ENCODE data around the gene ANXA2.

Gene ANXA2

GRCh38 chr15:60386615-60387014 is 11.2 kb downstream of the ANXA2 start:
- DNase-seq = no peak

GRCh38 chr15:60385620-60386552 is 11.9 kb downstream of the ANXA2 start:
- DNase-seq = no peak

GRCh38 chr15:60384526-60385126 is 13.2 kb downstream of the ANXA2 start:
- DNase-seq = no peak

- no peak for DNase-seq
Observed at GRCh38 chr15:60384053-60384452, 13.7 kb downstream of the ANXA2 start.

GRCh38 chr15:60382773-60383674 is 14.8 kb downstream of the ANXA2 start:
- no peak for DNase-seq

DNA sequence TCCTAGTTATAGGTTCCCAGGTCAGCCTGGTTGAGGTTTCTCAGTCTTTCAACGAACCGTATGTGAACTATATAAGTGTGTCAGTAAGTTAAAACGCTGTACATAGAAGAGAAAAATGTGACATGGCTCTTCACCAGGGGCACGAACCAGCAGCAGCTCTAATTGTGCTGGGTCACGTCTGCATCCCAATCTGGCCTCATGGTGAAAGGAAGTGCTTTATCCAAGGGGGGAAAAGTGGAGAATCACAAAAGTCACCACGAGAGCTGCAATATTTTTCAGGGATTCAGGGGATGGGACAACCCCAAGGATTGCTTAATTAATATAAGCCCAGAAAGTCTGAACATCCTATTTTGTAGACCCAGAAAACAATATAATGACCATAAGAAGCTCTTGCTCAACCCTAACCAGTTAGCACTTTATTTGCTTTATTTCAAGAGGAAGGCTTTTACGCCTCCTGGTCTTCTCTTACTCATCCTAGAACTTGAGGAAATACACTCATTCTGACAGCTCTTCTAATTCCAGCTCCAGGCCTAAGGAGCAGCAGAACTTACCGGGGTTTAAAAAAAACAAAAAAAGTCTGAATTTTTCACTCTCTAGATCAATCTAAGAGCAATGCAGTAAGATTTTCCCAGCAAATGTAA is 16.5 kb downstream of the ANXA2 start:
- DNase-seq = no peak

DNA sequence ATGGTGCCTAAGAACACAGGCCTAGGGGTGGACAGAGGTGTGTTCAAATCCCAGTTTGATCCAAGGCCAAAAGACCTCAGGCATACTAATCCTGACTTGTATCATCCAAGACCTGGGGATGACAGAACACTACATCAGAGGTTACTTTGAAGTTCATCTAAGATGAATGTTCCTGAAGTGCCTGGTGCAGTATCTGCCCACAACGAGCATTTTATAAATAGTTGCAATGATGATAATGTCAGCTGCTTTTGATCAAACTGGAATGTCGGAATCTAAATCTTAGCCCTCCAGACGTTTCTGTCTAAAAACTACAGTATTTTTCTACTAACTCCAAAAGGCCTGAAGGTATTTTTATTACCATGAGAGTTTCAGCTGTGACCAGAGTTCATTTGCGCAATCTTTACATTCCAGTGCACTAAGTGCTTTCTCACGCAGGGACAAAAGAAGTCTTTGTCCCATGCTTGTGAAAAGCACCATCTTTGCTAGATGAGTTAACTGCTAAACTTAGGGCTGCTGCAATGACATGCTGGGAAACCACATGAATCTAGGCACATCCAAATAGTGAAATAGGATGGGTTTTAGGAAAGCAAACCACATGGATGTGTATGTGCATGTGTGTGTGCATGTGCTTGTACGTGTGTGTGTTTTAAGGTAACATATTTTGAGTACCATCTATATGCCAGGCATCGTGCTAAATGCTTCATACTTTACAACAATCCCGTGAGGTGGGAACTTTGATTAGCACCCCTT is 18.1 kb downstream of the ANXA2 start:
- no peak for DNase-seq

DNA sequence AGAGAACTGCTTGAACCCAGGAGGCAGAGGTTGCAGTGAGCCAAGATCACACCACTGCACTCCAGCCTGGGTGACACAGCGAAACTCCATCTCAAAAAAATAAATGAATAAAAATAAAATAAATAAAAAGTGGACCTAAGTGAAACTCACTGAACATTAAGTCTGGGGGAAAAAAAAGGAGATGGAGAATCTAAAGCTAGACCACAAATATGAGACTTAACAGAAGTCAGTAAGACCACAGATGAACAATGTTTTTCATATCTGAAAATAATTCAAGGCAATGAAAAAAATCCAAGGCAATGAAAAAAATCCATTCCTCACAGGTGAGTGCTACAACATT is 18.6 kb downstream of the ANXA2 start:
- DNase-seq = no peak

DNA sequence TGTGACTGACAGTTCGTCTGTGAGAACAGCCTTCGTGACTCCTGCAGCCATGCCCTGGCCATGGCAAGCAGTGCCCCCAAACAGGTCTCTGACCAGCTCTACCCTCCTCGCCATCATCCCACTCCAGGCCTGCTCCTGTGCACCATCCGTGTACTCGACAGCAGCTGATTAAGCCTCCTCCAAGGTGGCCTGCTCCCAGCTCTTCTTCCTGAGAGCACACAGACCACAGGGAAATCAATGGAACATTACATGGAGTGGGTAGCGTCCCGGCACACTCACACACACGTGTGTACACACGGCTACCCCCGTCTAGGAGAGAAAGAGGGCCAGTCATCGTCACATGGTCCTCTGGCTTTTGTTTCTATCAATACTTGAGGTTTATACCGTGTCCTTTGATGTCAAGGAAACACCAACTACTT is 21.1 kb downstream of the ANXA2 start:
- no peak for DNase-seq

- DNase-seq = no peak
Observed at GRCh38 chr15:60375306-60375705, 22.5 kb downstream of the ANXA2 start.

DNA sequence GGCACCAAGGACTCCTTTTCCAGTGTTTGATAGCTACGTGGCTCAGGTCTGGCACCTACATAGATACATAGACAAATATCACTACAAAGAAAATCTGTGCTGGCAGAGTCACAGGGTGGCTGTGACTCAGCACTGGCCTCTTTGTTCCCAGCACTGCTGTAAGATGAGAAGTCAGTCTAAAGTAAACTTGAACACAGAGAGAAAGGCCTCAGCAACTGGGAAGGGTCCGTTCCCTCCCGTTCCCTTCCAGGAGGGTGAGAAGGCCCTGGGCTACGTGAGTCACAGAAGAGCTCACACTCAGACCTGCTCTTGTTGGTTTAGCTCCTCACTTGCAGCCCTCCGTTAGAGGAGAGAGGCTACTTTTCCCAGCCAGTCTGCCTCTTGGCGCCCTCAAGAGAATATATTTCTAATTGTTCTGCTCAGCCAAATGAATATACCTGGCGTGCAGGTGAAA is 23.1 kb downstream of the ANXA2 start:
- DNase-seq = no peak

DNA sequence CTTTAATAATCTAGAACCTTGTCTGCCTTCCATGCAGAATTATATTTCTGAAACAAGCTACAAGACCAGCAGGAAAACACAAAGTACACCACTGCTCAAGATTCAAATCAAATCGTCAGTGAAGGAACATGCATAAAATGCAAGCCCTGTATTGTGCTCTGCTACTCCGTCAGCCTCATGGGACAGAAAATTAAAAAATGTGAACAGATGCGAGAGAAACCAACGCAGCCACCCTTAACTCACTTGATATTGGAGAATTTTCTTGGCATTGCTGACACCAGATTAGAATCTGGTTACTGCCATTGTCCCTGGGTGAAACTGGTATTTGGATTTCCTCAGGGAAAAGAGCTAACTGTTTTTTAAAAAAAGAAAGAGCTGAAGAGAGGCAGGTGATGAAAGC is 23.6 kb downstream of the ANXA2 start:
- no peak for DNase-seq

DNA sequence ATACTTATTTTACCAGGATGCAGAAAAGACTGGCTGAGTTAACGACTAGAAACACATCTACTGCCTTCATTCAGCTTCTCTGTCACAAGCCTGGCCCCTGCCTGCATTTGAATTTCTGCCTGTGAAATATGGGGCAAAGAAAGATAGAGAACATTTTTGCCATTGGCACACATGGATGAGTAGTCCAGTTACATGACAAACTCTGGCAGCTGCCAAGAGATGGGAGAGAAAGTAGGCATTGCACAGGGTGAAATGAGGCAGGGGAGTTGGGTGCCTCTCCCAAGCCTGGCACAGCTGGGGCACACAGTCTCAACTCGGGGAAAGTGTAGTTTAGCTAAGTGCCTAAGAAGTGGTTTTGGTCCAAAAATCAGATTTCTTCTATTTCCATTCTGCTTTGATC is 24.0 kb downstream of the ANXA2 start:
- no peak for DNase-seq

DNA sequence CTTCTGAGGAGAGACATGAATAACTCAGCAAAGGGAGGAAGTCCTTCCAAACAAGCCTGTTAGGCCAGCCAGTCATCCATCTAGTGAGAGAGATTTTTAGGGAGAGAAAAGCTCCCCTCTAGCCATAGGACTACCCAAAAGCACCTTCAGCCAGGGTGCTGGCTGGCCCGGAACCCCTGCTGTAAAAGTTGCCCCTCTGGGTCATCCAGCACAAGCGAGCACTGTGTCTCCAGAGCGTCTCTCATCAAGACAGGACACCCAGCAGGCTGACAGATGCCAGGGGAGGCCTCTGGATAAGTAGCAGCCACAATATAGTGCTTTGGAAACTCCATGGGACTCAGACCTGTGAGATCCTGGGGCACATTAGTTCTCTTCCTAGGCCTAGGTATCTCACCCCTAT is 24.5 kb downstream of the ANXA2 start:
- DNase-seq = no peak

DNA sequence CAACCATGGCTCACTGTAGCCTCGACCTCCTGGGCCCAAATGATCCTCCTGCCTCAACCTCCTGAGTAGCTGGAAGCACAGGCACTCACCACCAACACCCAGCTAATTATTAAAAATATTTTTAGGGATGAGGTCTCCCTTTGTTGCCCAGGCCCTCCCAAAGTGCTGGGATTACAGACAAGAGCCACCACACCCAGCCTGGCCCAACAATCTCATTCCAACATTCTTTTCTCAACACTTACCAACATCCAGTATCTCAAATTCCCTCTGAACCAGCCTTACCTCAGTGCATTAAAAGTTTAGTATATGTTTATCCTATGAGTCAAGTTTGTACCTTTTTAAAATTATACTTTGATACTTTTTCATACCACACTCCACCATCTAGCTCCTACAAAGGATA is 25.0 kb downstream of the ANXA2 start:
- DNase-seq = no peak

DNA sequence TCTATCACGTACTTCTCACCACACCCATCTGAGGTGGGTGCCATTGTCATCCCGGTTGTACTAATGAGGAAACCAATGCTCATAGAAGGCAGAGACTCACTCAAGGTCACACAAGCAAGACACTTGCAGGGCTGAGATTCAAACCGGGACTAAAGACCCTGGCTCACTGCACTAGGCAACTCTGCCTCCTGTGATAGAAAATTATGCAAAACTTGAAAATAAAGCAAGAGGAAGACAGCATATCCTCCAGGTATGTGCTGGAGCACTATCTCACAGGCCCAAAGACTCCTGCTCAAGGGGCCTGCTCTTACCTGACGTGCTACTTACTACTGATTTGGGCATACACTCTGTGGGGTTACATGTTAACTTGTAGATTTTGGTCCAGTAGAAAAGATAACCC is 25.6 kb downstream of the ANXA2 start:
- DNase-seq = no peak

GRCh38 chr15:60371175-60372051 is 26.4 kb downstream of the ANXA2 start:
- no peak for DNase-seq

GRCh38 chr15:60370869-60371136 is 27.0 kb downstream of the ANXA2 start:
- no peak for DNase-seq

GRCh38 chr15:60370105-60370868 is 27.5 kb downstream of the ANXA2 start:
- no peak for DNase-seq

- no peak for DNase-seq
Observed at GRCh38 chr15:60369696-60370095, 28.1 kb downstream of the ANXA2 start.

GRCh38 chr15:60364612-60364924 is 33.2 kb downstream of the ANXA2 start:
- no peak for DNase-seq

All from GDM1 (cell line).